Middle frontal gyrus (tissue), 1 donor: Measurements from ENCODE around the gene UQCRC1.
"Not testable (repeated sequence)": the region's sequence is repeated elsewhere in the genome, so short reads cannot be mapped to it uniquely, and the experiment has no call there.

ENCODE experiments used
- DNase-seq: peaks from one replicate; pipeline ENCODE4 v3.0.0-alpha.2; 2015; ENCODE audit warnings: low spot score; ENCODE audit errors: extremely low spot score

UQCRC1 gene

DNA sequence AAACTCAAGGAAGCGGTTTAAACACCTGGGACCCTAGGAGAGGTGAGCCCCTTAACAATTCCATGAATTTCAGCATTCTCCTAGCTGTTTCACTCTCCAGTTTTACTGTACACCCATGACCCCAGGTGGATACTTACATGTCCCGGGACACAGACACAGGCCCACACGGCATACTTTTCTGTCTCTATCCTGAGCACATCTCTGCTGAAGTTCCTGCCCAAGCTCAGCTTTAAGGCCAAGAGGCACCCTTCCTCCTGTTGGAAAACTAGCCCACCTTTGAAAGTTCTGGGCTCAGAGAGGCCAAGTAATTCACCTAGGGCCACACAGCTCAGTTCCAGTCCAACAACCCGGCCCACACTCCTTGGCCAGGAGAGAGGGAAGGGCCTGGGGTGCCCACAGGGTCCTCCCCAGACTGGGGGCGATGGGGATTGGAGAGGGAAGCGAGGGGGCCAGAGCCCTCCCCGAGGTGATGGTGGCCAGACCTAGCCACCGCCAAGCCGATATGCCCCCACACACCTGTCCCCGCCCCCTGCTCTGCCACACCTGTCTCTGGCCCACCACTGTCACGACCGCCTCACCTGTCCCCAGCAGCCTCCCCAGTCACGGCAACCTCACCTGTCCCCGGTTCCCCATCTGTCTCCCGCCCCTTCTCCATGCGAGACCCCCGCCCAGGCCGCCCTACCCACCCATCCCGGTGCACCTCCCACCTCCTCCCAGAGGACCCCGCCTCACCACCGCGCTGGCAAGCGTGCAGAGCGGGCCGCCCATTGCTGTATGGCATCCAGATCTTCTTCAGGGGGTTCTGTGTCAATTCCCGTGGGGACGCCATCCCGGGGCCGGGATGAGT, 53.3 kb downstream of the UQCRC1 start:
- no peak for DNase-seq

GRCh38 chr3:48555231-48555948, 54.1 kb downstream of the UQCRC1 start:
- DNase-seq = no peak

GRCh38 chr3:48553886-48554845, 55.3 kb downstream of the UQCRC1 start:
- DNase-seq = no peak

- DNase-seq = no peak
These were observed 56.1 kb downstream of the UQCRC1 start for GRCh38 chr3:48553361-48553760.

DNA sequence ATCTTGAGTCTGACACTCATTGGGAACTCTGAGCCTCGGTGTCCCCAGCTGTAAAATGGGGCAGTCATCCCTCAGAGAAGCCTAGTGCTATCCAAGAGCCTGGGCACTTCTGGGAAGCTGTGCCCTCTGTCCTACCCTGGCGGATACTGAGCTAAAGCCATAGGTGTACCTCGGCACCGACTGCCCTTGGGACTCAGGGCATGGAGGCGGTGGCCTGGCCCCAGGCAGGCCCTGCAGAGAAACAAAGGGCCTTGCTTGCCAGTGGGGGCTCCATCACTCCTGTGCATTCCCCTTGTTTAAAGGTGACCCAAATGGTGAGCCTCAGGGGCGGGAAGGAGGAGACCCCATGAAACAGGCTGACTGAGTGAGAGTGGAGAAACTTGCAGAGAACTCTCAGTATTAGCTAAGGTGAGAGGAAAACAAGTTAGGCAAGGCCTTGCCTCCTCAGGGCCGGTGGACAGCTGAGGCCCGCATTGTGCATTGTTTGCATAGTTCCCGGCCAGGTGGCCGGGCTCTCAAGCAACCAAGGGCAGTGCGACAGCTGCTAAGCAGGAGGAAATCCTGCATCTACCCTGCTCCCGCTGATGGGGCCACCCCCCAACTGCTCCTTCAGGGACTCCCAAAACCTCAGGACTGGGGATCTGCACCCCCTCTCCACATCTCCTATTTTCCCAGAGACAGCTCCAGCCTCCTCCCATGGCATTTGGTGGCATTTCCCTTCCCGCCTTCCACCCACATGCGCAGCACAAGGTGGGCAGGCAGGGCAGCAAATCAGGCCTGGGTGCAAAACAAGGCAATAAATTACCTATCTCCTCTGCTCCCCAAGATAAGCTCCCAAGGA, 57.1 kb downstream of the UQCRC1 start:
- DNase-seq = no peak

DNA sequence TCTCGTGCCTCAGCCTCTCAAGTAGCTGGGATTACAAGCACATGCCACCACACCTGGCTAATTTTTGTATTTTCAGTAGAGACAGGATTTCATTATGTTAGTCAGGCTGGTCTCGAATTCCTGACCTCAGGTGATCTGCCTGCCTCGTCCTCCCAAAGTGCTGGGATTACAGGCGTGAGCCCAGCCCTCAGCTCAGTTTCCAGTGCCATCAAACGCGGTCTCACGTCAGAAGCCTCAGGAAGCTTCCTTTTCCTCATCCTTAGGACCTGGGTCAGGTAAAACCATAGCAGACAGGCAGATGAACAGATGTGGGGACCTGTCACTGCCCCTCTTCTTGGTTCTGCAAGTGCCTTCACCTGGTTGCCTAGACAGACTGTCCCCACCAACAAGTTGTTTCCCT, 57.8 kb downstream of the UQCRC1 start:
- not testable (repeated sequence) for DNase-seq
